Neural cell (in vitro differentiated cells): ENCODE results near the gene CACNA1C. TPM values are rescaled to one million over a fixed set of nuclear protein-coding genes. Genes with fewer than 3 reads are reported as not detected.

Experiments
- H2AFZ ChIP-seq: fragments of 200-600, 300-800 bp; sonication (generic), shearing (Covaris generic); 2 replicates; pipeline ENCODE4 v1.6.0; 2014; ENCODE audit warnings: low read depth, mild to moderate bottlenecking, antibody characterized with exemption, low read length, moderate library complexity
- H3F3A ChIP-seq: fragments of 200-600 bp; shearing (Covaris generic); 2 replicates; pipeline ENCODE4 v1.6.1; 2016; ENCODE audit warnings: mild to moderate bottlenecking, moderate library complexity, mixed read lengths, antibody characterized with exemption, low read length; ENCODE audit not compliant: insufficient read depth, poor library complexity, severe bottlenecking
- H3K27ac ChIP-seq: fragments of 200-600, 300-800 bp; sonication (generic), shearing (Covaris generic); 2 replicates; pipeline ENCODE4 v1.5.1; 2014; ENCODE audit warnings: mild to moderate bottlenecking, low read length, moderate library complexity
- H3K27me3 ChIP-seq: fragments of 300-800, 200-600 bp; sonication (generic), shearing (Covaris generic); 2 replicates; pipeline ENCODE4 v1.6.0; 2014; ENCODE audit warnings: mild to moderate bottlenecking, low read depth, low read length, moderate library complexity; ENCODE audit not compliant: insufficient read depth
- H3K36me3 ChIP-seq: fragments of 300-800, 200-600 bp; sonication (generic), shearing (Covaris generic); 2 replicates; pipeline ENCODE4 v1.5.1; 2014; ENCODE audit warnings: mild to moderate bottlenecking, antibody characterized with exemption, low read length, moderate library complexity; ENCODE audit not compliant: insufficient read depth
- H3K4me2 ChIP-seq: fragments of 300-800, 200-600 bp; sonication (generic), shearing (Covaris generic); 2 replicates; pipeline ENCODE4 v1.6.0; 2014; ENCODE audit warnings: mild to moderate bottlenecking, low read length
- H3K4me3 ChIP-seq: fragments of 300-800, 200-600 bp; sonication (generic), shearing (Covaris generic); 2 replicates; pipeline ENCODE4 v1.5.1; 2014; ENCODE audit warnings: mild to moderate bottlenecking, low read length, moderate library complexity
- H3K79me2 ChIP-seq: fragments of 200-600 bp; shearing (Covaris generic); replicated peaks from 2 replicates; pipeline ENCODE4 v1.6.0; 2014; ENCODE audit warnings: mild to moderate bottlenecking, low read length, moderate library complexity; ENCODE audit not compliant: insufficient read depth
- H3K9ac ChIP-seq: fragments of 300-800, 200-600 bp; sonication (generic), shearing (Covaris generic); 2 replicates; pipeline ENCODE4 v1.6.1; 2016; ENCODE audit warnings: mild to moderate bottlenecking, low read length, mixed read lengths
- H3K9me2 ChIP-seq: fragments of 200-600 bp; shearing (Covaris generic); 2 replicates; pipeline ENCODE4 v1.6.1; 2016; ENCODE audit warnings: mild to moderate bottlenecking, low read length, mixed read lengths; ENCODE audit not compliant: insufficient read depth
- H3K9me3 ChIP-seq: fragments of 200-600, 300-800 bp; sonication (generic), shearing (Covaris generic); 2 replicates; pipeline ENCODE4 v1.6.1; 2016; ENCODE audit warnings: mild to moderate bottlenecking, mixed run types, low read length, moderate library complexity, mixed read lengths
- H4K20me1 ChIP-seq: fragments of 200-600 bp; shearing (Covaris generic); 2 replicates; pipeline ENCODE4 v1.6.1; 2016; ENCODE audit warnings: mild to moderate bottlenecking, mixed run types; ENCODE audit not compliant: insufficient read depth
- EP300 ChIP-seq: fragments of 450-650 bp; conservative IDR thresholded peaks from 2 replicates; pipeline ENCODE4 v1.6.1; 2014; ENCODE audit warnings: antibody characterized with exemption, mild to moderate bottlenecking, moderate library complexity; ENCODE audit not compliant: poor library complexity, severe bottlenecking
- EZH2 ChIP-seq: fragments of 200-600, 300-800 bp; shearing (Covaris generic), sonication (generic); IDR thresholded peaks from 2 replicates; pipeline ENCODE4 v1.6.1; 2014; ENCODE audit warnings: antibody characterized with exemption, low read length, borderline replicate concordance, mild to moderate bottlenecking; ENCODE audit not compliant: insufficient read depth, poor library complexity, severe bottlenecking
- MXI1 ChIP-seq: fragments of 450-650 bp; conservative IDR thresholded peaks from 2 replicates; pipeline ENCODE4 v1.6.1; 2014; ENCODE audit warnings: antibody characterized with exemption, mild to moderate bottlenecking; ENCODE audit not compliant: poor library complexity, severe bottlenecking
- POLR2AphosphoS5 ChIP-seq: IDR thresholded peaks from 2 replicates; pipeline ENCODE4 v1.6.1; 2012
- RAD21 ChIP-seq: fragments of 450-650 bp; conservative IDR thresholded peaks from 2 replicates; pipeline ENCODE4 v1.6.1; 2014; ENCODE audit warnings: antibody characterized with exemption, mild to moderate bottlenecking, moderate library complexity
- SMC3 ChIP-seq: fragments of 450-650 bp; conservative IDR thresholded peaks from 2 replicates; pipeline ENCODE4 v1.6.1; 2014; ENCODE audit warnings: antibody characterized with exemption, mild to moderate bottlenecking, moderate library complexity; ENCODE audit not compliant: poor library complexity
- TAF1 ChIP-seq: IDR thresholded peaks from 2 replicates; pipeline ENCODE4 v1.6.1; 2012; ENCODE audit warnings: low read depth
- polyA plus RNA-seq: library from polyadenylated mRNA; depleted of rRNA; stranded (reverse); fragments of >200 nt; gene quantifications from 2 replicates; pipeline ENCODE4 v1.2.3, GENCODE V29; 2014
- TF ChIP-seq, protein P1 (sequence below): fragments of 450-650 bp; IDR thresholded peaks from 2 replicates; pipeline ENCODE4 v1.5.1; 2014; ENCODE audit warnings: antibody characterized with exemption, mild to moderate bottlenecking, moderate library complexity; ENCODE audit not compliant: poor library complexity, severe bottlenecking
- TF ChIP-seq, protein P2 (sequence below): IDR thresholded peaks from 2 replicates; pipeline ENCODE4 v1.6.1; 2012; ENCODE audit warnings: borderline replicate concordance

Gene CACNA1C
- polyA plus RNA-seq, 1 donor from 2014 or later: 9.7 TPM

DNA sequence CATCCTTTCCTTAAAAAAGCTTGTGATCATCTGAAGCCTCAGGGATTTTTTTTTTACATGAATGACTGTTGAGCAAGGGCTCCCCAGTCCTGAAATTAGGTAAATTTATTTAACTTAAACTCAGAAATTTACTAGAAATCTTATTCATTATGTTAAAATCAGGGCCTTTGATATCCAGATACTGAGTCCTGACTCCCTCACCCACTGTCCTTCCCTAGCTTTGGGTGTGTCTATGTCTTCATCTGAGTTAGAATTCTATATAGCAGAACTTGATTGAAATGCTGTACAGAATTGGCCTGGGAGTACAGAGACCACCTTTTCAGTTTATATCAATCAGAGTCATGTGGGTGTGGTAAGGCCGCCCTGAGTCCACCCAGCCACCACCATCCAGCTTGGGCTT lies 260.0 kb downstream of the CACNA1C start:
- Histone ChIP-seq H3K27me3 (no peaks in the 10 kb centered on the region), H3K9me2 (no peaks in the 10 kb centered on the region), H3K9me3 (peaks cover 3% of the 10 kb centered on the region), H3K27ac (no peak overlapping the region), H2AFZ (no peak overlapping the region), H3K9ac (no peak overlapping the region), H3K36me3 (no peaks in the 10 kb centered on the region), H3K4me2 (no peak overlapping the region), H3K4me3 (no peak overlapping the region), H3F3A (no peaks in the 10 kb centered on the region), H4K20me1 (peaks cover 3% of the 10 kb centered on the region), H3K79me2 (no peaks in the 10 kb centered on the region)
- TF ChIP-seq EZH2: no peak

DNA sequence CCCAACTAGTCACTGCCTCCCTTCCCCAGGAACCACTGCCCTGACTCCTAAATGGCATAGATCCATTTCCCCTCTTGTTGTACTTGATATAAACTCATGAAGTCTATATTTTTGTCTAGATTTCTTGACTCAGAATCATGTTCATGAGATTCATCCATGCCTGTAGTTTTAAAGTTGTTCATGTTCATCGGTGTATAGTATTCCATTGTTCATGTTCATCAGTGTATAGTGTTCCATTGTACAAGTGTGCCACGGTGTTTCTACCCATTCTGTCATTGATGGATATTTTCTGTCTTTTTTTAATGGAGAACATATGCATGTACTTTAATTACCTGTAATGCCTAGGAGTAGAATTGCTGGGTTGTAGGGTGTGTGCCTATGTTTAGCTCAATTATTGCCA lies 261.7 kb downstream of the CACNA1C start:
- no peak overlapping the region for H3K4me3 ChIP-seq
- H3K4me2 ChIP-seq: no peak overlapping the region
- no peak overlapping the region for H3K9ac ChIP-seq
- H4K20me1 ChIP-seq: peaks cover 3% of the 10 kb centered on the region
- TF ChIP-seq, protein P1, sequence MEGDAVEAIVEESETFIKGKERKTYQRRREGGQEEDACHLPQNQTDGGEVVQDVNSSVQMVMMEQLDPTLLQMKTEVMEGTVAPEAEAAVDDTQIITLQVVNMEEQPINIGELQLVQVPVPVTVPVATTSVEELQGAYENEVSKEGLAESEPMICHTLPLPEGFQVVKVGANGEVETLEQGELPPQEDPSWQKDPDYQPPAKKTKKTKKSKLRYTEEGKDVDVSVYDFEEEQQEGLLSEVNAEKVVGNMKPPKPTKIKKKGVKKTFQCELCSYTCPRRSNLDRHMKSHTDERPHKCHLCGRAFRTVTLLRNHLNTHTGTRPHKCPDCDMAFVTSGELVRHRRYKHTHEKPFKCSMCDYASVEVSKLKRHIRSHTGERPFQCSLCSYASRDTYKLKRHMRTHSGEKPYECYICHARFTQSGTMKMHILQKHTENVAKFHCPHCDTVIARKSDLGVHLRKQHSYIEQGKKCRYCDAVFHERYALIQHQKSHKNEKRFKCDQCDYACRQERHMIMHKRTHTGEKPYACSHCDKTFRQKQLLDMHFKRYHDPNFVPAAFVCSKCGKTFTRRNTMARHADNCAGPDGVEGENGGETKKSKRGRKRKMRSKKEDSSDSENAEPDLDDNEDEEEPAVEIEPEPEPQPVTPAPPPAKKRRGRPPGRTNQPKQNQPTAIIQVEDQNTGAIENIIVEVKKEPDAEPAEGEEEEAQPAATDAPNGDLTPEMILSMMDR: no peak
- TF ChIP-seq RAD21: no peak
- TF ChIP-seq EP300: no peak
- TF ChIP-seq POLR2AphosphoS5: no peak
- no peak for TF ChIP-seq EZH2
- no peak for TF ChIP-seq TAF1
- TF ChIP-seq, protein P2, sequence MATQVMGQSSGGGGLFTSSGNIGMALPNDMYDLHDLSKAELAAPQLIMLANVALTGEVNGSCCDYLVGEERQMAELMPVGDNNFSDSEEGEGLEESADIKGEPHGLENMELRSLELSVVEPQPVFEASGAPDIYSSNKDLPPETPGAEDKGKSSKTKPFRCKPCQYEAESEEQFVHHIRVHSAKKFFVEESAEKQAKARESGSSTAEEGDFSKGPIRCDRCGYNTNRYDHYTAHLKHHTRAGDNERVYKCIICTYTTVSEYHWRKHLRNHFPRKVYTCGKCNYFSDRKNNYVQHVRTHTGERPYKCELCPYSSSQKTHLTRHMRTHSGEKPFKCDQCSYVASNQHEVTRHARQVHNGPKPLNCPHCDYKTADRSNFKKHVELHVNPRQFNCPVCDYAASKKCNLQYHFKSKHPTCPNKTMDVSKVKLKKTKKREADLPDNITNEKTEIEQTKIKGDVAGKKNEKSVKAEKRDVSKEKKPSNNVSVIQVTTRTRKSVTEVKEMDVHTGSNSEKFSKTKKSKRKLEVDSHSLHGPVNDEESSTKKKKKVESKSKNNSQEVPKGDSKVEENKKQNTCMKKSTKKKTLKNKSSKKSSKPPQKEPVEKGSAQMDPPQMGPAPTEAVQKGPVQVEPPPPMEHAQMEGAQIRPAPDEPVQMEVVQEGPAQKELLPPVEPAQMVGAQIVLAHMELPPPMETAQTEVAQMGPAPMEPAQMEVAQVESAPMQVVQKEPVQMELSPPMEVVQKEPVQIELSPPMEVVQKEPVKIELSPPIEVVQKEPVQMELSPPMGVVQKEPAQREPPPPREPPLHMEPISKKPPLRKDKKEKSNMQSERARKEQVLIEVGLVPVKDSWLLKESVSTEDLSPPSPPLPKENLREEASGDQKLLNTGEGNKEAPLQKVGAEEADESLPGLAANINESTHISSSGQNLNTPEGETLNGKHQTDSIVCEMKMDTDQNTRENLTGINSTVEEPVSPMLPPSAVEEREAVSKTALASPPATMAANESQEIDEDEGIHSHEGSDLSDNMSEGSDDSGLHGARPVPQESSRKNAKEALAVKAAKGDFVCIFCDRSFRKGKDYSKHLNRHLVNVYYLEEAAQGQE: no peak
- TF ChIP-seq MXI1: no peak
- TF ChIP-seq SMC3: no peak
- H2AFZ ChIP-seq: no peak overlapping the region
- no peaks in the 10 kb centered on the region for H3K79me2 ChIP-seq
- H3K27me3 ChIP-seq: no peaks in the 10 kb centered on the region
- no peaks in the 10 kb centered on the region for H3K9me2 ChIP-seq
- H3K27ac ChIP-seq: no peak overlapping the region
- no peaks in the 10 kb centered on the region for H3K36me3 ChIP-seq
- no peaks in the 10 kb centered on the region for H3F3A ChIP-seq
- no peaks in the 10 kb centered on the region for H3K9me3 ChIP-seq

DNA sequence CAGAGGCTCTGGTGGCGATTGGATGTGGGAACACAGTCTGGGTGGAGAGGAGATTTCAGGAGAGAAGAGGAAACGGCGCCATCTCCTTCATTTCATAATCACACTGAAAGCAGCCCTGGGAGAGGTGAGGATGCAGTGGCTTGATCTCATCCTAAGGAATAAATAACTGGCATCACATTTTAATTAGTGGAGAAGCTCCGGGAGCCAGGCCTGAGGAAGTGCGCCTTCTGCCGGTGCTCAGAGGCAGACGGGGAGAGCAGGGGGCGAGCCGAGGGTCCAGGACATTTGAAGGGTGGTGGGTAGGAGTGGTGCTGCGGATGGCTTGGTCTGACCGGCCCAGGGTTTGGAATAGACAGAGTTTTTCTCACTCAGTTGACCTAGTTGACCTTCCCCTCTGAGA lies 265.0 kb downstream of the CACNA1C start:
- Histone ChIP-seq H3K27me3 (no peaks in the 10 kb centered on the region), H3K9me3 (no peaks in the 10 kb centered on the region), H2AFZ (no peak overlapping the region), H3K9ac (no peak overlapping the region), H3K9me2 (no peaks in the 10 kb centered on the region), H3F3A (no peaks in the 10 kb centered on the region), H3K36me3 (no peaks in the 10 kb centered on the region), H3K79me2 (no peaks in the 10 kb centered on the region), H4K20me1 (peaks cover 3% of the 10 kb centered on the region), H3K27ac (no peak overlapping the region), H3K4me3 (no peak overlapping the region), H3K4me2 (no peak overlapping the region)
- TF ChIP-seq, protein P2: no peak
- TF ChIP-seq MXI1: no peak
- TF ChIP-seq POLR2AphosphoS5: no peak
- no peak for TF ChIP-seq EP300
